HG03135 (cell line): ENCODE data around the gene KCNK16.

Source experiments
- ATAC-seq: cut with Tn5 transposase; IDR thresholded peaks from one replicate; pipeline ENCODE4 v1.9.1; 2021; ENCODE audit warnings: mild to moderate bottlenecking, moderate library complexity; ENCODE audit not compliant: unreplicated experiment

KCNK16 gene

GRCh38 chr6:39342692-39343395, 20.3 kb upstream of the KCNK16 start:
- no peak for ATAC-seq

- ATAC-seq, result no peak
Observed at GRCh38 chr6:39341937-39342336, 19.4 kb upstream of the KCNK16 start.

DNA sequence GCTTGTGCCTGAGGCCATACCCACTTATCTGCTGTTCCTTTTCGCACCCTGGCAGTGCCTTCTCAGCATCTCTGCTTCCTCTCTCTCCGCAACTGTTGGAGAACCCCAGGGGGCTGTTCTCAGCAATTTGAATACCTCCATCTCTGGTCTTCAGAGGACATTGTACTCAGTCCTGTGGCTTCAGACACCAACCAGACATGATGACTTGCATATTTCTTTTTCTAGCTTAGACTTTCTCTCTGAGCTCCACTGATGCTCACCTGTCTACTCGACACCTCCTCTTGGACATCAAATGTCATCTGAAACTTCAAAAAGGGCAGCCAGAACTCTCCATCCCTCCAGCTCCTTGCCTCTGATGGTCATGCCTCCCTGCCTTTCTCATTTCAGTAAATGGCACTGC, 18.9 kb upstream of the KCNK16 start:
- no peak for ATAC-seq

DNA sequence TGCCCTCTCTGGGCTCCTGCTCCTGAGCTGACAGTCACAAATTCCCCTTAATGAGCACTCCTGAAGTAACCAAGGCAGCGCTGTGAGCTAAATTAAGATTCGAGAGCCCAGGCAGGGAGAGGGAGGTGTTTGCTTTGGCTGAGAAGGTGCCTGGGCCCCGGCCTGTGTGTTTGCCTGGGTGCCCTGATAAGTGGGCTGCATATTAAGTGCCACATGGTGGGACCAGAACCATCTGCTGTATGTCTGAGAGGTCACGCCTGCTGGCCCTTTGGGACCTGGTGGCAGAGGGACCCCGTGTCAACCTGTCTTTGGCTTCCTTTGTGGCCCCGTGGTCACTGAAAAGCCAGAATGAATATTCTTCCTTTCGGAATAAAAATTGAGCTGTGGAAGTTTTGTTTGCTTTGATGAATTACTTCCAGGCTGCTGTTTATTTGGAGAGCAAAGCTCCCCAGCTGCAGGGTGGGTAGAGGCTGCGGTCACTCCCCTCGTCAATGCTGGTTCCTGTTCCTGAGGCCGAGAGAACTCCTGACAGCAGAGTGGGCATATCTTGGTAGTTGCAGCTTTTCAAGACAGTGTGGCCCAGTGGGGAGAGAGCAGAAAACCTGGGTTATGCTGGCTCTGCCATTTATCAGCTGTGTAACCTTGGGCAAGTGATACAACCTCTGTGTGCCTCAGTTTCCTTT, 17.5 kb upstream of the KCNK16 start:
- ATAC-seq, result no peak

- ATAC-seq, result no peak
Observed at GRCh38 chr6:39339096-39339867, 16.8 kb upstream of the KCNK16 start.

GRCh38 chr6:39338397-39338796, 15.9 kb upstream of the KCNK16 start:
- ATAC-seq, result no peak

DNA sequence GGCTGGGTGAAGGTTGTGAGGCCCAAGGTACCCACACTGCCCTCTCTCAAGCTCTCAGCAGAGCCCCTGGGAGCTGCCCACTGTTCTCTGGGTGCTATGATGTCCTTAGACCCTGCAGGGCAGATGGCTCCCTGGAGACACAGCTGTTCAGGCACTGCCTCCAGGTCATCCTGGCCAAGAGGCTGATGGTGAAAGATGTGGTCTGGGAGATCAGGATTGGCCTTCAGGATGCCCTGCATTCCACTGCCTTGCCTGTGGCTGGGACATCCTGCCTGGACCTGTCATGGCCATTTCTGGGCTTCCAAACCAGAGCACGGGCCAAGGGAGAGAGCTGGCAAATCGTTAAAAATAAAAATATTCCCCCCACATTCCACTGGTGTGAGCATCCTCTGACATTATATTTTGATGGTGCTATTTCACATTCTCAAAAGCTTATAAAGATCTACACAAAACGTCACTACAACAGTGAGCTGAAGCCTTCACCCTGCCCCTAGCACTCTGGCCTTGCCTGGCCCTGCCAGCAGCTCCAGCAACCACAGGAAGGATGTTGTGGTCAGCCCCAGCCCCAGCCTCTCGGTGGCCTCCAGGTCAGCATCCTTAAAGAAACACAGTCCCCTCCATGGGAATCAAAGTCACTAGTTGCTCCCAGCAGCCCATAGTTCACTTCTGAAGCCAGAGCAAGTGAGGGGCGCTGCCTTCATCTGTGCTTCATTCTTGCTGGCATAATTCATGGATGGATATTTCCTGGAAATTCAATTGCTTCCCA, 13.5 kb upstream of the KCNK16 start:
- ATAC-seq, result no peak

- ATAC-seq, result no peak
Observed at GRCh38 chr6:39333644-39334438, 11.3 kb upstream of the KCNK16 start.

DNA sequence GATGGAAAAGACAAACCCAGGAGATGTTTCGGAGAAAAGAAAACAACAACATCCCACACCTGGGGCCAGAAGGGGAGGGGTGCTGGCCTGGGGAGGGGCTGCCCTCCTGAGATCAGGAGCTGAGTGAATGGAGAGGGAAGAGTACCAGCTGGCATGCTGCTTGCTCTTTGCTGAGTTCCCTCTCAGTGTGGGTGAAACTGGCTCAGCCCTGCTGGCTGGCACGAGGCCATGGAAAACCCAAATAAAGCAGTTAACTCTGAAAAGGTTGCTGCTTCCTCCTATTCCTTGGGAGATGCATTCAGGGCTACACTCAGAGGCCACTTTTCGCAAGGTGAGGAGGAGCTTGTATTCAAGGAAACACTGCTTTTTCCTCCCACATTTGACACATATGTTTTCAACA, 8.0 kb upstream of the KCNK16 start:
- no peak for ATAC-seq

- peak; percentile 74 for ATAC-seq
Observed at GRCh38 chr6:39330057-39330456, 7.6 kb upstream of the KCNK16 start.

DNA sequence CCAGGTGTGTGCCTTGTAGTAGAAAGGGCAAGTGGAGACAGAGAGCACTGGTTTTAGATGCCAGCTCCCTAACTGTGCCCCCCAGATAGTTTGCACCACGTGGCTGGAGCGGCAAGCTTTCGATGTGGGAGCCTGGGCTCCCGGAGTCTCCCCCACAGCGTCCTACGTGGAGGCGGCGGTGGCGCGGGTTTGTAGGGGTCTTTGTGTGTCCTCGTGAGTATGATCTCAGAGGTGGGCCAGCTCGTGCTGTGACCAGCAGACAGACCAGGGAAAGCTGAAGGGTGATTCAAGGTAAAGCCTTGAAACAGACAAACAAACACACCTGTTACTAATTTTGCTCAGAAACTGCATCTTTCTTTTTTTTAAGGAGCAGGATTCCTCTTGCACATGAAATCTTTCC, 5.6 kb upstream of the KCNK16 start:
- no peak for ATAC-seq

DNA sequence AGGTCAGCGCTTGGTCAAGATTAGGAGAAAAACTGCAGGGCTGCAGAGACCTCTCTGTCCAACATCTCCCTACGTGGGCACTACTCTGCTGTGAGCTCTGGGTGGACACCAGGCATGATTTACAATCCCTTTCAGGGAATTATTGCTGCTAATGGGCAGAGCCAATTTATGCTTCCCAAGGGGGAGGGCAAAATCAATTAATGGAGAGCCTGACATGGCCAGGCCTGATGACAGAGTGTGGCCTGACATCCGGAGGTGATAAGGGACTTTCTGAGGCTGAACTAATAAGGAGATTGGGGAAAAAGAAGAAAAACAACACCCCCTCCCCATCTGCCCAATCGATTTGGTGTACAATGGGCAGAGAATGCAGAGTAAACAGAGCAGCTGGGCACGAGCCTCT, 5.0 kb upstream of the KCNK16 start:
- no peak for ATAC-seq

DNA sequence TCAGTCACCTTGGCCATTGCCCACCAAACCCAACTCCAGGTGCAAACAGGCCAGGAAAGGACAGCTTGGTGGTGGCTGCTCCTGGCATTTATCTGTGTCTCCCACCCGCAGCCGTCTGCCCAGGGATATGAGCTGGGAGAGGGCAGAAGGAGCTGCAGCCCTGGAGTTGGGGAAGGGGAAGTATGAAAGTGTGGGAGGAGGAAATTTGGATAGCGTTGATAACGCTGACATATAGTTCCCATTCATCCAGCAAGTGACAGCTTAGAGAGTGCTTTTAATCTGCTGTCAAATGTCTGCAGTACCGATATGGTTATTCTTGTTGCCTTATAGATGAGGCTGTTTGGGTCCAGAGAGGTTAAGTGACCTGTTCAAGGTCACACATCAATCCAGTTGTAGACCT, 741 bp downstream of the KCNK16 start:
- ATAC-seq, result no peak

DNA sequence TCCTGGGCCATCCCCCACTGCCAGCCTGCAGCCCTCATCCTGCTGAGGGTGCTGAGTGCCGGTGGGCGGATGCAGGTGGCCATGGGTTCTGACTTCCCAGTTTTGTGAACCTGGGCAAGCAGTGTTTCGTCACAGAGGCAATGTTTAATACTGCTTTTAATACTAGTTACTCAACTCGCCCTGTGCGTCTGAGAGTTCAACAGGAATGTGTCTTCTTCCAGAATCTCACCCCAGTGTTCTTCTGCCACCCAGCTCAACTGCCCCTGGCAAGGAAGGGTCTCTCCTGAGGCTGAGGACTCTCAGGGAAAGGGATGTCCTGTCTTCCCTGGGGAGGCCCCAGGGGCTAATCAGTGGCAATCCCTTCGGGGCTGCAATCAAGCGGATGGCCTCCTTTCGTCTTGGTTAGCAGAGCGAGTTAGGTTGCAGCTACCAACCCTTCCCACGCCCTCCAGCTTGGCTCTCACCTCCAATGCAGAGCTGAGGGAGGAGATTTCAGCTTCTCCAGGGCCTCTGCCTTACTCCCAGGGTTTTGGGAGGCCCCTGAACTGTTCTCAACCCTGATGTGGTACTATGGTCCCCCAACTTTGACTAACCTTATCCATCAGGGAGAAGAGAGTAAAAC, 2.0 kb downstream of the KCNK16 start:
- ATAC-seq, result no peak

DNA sequence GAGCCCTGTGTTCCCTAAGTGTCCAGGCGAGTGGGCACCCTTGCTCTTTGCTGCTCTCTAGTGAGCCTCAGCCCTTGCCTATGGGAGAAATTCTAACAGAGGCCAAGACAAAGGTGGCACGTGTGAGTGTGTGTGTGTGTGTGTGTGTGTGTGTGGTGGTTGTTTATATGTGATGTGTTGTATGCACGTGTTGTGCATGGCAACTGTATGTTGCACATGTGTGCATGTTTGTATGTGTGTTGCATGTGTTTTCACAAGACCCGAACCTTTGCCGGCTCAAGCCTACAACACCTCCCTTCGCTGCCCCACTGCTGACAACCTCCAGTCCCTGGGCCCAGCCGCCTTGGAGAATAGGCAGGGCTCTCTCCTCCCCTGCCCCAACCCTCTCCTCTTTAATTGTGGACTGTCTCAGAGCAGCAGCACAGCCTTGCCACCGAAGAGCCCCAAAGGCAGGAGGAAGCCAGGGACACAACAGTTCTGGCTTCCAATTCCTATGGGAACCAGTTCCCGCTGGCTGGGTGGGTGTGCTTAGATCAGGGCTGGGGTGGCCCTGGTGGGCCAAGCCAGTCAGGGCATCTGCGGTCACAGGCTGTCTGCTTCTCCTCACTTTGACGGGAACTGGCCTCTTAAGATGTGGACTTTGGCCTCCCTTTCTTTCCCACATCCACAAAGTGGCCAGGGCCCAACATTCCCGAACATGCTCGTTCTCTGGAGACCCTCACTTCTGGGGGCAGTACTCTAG, 2.7 kb downstream of the KCNK16 start:
- no peak for ATAC-seq

- ATAC-seq, result no peak
Observed at GRCh38 chr6:39317256-39317655, 5.2 kb downstream of the KCNK16 start.

DNA sequence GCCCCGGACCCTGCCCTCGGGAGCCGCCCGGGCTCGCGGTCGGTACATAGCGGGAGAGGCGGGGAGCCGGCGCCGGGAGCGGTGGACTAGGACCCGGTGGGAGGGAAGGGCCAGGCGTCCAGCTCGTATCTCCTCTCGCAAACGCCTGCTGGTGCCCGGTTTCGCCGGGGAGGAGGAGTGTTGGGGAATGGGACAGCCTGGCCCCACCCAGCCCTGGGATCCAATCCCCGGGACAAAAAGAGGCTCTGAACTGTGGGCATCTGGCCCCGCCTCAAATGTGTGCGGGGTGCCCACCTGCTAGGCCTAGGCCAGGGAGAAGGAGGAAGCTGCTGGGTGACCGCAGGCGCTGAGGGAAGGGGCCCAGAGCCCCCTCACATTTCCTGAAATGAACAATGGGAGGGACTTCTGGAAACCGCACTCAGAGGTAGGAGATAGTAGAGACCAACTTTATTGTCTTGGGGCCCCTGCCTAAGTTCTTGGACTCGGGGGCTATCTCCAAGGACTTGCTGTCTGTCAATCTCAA, 8.2 kb downstream of the KCNK16 start, which contains the start of gene KCNK17:
TSS of gene KCNK17 (minus strand) at position 147 of the 523 bp plus-strand sequence. CDS start at position 48, 99 bp downstream.
- no peak for ATAC-seq

DNA sequence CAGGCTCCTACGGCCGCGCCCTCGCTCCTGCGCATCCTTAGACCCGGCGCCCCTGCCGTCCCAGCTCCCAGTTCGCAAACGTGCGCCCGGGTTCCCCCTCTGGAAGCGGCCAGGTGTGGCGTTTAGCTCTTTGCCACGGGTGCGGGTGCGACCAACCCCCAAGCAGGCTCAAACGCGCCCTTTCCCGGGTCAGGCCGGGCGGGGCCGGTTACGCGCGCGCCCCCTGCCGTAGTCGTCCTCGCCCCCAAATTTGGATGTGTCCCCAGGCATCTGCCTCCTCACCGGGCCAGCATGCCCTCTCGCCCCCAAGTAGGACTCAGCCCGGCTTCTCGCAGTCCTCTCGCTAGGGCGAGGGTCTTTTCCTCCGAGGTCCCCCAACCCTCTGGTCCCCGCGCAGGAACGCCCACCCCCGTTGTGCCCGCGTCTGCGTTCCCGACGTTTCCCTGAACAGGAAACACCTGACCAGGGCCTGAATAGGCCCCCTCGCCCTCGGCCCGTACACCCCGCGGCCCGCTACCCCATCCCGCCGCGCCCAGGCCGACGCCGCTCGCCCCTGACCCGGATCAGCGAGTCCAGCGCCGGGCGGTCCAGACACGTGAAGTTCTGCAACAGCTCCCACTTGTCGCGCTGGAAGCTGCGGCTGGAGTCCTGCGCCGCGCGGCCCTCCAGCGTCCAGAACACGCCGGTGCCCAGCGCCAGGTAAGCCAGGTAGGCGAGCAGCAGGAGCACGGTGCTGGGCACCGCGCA, 8.8 kb downstream of the KCNK16 start:
- no peak for ATAC-seq
